GM19452 (cell line): Measurements from ENCODE around the gene DCST2.

Experiments
- ATAC-seq: cut with Tn5 transposase; IDR thresholded peaks from one replicate; pipeline ENCODE4 v1.9.1; 2021; ENCODE audit not compliant: unreplicated experiment

DCST2 gene

DNA sequence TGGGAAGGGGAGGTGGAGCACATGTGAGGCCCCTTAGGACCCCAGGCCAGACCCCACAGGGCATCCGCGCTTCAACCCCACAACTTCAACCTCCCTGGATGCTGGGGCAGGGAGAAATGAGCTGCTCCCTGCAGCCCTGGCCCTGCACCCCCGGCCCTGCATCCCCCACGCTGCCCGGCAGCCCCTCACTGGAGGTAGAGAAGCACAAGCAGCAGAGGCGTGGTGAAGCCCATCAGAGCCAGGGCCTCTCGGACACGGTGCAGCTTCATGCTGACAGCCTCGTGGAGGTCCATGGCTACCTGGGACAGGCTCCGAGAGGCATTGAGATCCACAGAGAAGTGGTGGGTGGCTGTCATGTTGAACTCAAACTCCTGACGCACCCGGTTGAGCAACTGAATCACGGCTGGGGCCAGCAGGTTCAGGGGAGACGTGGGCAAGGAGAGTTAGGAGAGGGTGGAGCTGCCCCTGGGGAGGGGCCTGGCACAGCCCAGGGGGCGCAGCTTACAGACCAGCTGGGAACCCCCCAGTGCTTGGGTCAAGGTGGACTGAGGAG, 3.3 kb downstream of the DCST2 start:
- ATAC-seq: no peak

DNA sequence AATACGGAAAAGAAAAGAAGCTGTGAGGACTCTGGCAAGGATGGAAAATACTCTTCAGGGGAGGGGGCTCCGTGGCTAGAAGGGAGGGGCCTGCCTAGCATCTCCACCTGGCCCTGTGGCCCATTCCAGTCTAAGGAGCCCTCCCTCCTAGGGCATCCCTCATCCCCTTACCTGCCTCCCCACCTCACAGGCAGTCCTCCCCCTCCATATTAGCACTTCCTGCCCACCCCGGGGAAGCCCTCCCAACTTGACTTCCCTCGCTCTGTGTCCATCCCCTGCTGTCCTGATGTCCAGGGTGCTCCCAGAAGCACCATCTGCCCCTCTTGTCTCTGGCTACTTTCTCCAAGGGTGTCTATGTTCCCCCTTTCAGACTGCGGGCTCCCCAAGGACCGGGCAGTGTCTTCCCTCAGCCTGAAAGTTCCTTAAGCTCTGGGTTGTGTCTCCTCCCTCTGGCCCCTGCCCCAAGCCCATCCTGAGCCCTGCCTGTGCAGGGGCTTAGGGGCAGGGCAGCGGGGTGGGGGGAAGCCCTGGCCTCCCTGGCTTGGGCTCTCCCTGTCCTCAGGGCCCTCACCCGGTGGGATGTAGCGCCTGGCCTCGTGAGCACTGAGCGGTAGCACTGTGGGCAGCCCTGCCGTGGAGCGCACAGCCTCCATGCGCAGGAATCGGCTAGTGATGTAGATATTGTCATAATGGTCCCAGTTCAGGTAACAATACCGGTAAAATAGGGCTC, 3.9 kb downstream of the DCST2 start:
- ATAC-seq: no peak

DNA sequence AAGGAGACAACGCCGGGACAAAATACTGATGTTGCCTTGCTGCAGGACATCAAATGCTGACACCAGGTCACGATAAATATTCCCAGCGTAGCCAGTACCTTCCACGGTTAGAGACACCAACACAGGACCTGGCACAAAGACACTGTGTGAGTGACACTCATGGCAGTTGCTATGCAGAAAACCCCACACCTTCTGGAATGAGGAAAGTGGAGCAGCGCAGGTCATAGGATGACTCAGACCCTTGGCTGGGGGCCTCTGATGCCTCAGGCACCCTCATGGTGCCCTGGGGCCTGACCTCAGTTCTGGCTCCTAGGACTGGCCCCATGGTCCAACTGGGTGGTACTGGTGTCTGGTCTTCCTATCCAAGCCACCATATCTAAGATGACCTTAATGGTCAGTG, 7.0 kb downstream of the DCST2 start:
- no peak for ATAC-seq

DNA sequence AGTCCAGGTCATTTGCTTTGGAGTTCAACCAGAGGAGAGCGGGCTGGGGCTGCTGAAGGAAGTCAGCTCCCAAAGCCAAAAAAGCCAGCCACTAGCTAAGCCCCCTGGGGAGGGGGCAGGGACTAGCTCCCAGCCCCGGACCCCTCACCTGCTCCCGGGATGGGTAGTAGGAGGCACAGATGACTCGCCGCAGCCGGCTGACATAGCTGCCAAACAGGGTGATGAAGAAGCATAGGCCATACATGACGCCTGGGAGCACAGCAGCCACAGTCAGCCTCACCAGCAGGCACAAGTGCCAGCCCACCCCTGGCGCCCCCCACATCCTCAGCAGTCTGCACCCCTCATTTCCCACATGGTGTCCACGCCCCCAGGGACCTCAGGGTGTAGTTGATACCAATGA, 7.4 kb downstream of the DCST2 start:
- ATAC-seq: no peak

DNA sequence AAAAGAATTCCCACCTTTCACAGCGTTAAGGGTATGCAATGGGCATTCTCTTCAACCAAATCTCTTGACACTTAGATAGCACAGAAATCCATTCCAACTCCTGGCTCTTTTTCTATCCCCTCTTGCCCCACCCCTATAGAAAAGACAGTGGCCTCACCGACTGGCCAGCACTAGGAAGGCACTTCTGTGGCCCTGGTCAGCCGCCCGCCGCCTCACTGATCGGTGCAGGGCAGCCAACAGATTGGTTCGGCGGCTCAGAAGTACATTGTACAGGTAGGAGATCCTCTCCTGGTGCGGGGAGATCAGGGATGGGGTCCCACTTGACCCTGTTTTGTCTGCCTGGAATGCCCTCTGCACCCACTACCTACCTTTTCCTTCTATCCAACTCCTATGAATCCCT, 9.3 kb downstream of the DCST2 start:
- ATAC-seq: no peak

DNA sequence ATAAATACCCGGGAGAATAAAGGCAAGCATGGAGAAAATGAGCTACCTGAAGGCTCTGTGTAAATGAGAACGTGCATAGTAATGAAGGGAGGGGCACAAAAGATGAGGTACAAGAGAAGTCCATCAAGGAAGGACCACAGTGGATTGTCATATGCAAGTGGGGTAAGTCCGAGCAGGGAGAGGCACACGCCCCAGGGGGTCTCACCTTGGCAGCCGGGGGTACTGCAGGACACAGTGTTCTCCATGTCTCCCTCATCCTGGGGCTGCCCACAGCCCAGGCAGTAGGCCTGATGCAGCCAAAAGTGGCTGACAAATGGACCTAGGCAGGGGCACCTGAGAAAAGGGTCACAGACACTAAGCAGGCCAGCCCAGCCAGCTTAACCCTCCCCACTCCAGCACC, 10.0 kb downstream of the DCST2 start:
- ATAC-seq: no peak

DNA sequence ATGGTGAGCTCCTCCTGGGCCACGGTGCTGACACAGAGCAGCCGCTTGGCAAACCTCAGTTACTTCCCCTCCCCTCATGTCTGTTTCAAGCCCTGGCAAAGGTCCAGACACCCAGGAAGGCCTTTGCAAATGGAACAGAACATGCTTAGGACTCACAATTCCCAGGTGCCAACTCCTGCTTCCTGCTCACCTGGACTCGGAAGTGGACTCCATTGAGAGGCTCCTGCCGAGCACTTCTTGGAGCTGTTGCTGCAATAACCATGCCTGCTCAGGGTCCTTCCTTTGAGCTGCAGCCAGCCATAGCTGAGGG, 10.7 kb downstream of the DCST2 start:
- ATAC-seq: no peak

DNA sequence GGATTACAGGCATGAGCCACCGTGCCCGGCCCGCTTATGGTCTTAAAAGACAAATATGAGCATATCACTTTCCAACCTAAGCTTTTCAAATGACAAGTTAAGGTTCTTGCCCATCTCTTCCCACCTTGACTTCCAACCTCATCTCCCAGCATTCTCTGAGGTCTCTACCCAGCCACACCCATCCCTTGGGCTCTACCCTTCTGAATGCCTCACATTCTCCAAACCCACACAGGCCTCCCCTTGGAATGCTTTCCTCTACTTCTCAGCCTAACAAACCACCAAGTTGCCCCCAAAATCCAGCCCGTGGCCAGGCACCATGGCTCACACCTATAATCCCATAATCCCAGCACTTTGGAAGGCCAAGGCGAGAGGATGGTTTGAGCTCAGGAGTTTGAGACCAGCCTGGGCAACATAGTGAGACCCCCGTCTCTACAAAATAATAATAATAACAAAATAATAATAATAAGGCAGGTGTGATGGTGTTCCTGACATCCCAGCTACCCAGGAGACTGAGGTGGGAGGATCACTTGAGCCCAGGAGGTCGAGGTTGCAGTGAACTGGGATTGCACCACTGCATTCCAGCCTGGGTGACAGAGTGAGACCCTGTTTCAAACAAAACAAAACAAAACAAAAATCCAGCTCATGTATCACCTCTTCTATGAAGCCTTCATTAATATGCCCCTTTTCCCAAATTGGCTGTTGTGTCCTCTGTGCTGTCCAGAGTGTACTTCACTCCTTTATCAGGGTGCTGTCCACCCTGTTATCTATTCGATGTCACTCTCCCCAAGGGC, 11.2 kb downstream of the DCST2 start:
- ATAC-seq: no peak

DNA sequence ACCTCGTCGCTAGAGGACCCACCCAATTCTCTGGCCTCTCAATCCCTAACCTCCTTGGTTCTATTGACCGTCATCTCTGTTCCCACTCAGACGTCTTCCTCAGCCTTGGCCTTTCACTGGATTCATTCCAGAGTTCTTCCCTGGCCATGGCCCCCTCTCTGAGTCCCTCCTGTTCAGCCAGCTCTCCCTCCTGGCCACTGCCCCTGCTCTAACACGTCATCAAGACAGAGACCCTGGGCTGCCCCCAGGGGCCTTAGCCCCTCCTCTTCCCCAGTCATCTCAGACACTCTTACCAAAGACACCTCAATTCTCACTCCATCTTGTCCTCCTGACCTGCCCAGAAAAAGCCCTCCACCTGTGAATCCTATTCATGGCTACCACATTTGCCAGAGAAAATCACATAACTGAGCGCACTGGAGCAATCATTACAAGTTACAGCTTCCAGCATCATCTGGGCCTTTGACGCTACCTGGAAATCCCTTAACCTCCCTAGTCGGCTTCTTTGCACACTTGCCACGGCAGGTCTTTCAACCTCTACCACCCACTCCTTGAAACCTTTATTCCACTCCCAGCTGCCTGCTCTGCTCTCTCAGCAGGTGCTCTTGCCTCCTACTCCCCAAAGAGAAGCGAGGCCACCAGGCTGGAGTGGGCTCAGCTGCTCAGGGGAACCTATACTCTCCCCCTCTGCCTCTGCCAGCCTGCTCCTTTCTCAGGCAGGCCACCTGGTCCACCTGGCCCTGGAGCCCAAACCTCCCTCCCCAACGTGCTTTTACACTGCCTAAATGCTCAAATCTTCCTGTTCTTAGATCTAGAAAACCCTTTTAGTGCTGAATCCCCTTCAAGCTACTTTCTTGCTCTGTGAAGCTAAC, 14.0 kb downstream of the DCST2 start:
- no peak for ATAC-seq

DNA sequence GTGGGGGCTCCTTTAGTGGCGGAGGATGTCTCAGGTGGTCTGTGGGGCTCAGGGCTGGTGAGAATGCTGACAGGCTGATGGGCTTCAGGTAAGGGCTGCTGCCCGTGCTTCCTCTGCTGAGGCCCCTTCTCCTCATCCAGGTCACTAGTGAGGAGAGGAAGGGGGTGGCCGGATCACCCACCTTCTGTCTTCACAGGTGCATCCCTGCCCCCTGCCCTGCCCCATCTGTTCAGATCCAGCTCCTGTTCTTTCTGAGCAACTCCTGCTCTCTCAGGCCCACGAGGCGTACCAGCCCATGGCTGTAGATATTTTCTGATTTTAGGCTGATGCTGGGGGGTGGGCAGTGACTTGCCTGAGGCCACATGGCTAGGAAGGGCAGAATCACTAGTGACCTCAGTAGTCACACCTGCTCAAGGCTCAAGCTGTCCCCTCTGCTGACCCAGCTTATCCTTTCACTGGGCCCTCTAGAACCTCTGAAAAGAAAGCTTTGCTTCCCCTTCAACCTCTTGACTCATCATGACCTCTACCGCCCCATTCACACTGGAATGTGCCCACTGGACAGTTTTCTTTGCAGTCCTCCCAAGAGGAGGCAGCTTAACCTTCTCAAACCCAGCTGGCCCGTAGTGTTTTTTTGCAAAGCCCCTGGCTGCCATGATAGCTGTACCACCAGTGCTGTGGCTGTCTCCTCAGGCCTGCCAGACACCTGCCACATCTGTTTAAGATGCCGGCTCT, 14.8 kb downstream of the DCST2 start:
- ATAC-seq: no peak

DNA sequence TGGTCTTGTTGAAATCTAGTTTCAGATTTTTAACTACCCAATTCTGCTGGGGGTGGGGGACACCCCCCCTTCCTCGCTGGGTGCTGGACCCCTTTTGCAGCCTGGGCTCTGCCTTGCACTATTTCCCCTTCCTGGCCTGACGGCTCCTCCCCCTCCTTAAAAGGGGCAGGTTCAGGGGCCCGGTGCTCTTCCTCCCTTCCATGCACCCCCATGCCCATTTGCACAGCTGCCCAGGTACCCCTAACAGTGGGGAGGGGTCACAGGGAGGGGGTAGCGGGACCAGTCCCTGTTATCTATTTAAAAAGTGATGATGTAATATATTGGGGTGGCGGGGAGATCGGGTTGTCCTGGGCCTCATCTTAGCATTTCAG, 15.7 kb downstream of the DCST2 start:
- no peak for ATAC-seq

DNA sequence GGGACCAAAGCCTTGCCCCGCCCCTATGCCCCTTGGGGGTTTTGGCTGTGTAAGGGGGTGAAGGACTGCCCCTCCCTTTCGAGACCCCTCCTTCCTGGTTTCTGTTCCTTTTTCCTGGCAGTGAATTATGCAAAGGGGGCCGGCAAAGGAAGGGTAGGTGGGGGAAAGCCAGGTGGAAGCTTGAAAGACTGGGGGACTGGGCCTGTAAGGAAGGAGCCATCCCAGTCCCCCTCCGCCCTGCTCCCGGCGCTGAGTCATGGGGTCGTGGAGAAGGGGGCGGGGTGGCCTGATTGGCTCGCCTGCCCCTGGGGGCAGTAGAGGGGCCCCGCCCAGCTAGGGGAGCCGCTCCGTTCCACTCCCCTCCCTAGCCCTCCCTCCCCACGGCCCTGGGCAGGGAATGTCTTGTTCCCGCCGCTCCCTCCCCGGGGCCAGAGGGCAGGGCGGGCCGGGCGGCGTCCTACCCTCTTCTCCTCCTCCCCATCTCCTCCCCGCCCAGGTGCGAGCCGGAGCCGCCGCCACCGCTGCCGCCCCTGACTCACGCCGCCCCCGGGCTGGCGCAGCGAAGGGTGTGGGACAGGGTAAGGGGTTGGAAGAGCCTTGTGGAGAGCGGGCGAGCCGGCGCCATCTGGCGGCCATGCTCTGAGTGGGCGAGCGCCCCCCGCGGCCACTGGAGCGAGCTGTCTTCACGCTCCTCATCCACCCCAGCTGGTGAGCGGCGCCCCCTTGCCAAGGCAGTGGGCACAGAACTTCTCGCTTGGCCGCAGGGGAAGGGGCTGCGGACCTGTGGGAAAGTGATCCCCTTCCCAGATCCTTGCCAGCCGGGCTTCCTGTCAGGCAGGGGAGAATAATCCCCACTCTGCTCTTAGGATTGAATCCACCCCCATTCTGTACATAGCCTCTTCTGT, 16.3 kb downstream of the DCST2 start:
- peak; percentile 80 for ATAC-seq

DNA sequence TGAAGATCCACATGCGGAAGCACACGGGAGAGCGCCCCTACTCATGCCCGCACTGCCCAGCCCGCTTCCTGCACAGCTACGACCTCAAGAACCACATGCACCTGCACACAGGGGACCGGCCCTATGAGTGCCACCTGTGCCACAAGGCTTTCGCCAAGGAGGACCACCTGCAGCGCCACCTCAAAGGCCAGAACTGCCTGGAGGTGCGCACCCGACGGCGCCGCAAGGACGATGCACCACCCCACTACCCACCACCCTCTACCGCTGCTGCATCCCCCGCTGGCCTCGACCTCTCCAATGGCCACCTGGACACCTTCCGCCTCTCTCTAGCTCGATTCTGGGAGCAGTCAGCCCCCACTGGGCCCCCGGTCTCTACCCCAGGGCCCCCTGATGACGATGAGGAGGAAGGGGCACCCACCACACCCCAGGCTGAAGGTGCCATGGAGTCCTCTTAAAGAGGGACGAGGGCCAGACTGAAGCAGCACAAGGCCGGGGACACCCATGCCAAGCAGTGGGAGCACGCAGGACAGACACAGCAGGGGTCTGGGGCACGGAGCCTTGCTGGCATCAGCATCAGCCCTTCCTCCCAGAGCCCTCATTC, 17.2 kb downstream of the DCST2 start:
- no peak for ATAC-seq

DNA sequence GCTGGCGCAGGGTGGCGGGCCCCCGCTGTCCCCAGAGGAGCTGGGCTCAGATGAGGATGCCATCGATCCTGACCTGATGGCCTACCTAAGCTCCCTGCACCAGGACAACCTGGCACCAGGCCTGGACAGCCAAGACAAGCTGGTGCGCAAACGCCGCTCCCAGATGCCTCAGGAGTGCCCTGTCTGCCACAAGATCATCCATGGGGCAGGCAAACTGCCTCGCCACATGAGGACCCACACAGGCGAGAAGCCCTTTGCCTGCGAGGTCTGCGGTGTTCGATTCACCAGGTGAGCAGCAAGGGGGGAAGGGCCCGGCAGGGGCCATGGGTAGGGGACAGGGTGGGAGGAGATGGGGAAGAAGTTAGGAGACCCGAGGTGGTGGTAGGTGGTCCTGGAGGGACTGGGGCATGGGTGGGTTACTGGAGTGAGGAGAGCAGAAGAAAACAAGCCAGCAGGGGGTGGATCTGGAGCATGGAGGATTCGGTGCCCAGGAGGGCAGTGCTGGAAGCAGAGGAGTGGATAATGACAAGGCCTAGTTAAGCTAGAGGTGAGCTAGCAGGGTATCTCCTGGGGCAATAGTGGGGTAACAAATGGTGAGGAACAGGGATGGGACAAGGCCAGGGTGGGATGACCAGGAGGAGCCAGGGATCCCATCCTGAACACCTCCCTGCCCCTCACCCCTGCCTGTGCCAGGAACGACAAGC, 17.9 kb downstream of the DCST2 start:
- no peak for ATAC-seq

DNA sequence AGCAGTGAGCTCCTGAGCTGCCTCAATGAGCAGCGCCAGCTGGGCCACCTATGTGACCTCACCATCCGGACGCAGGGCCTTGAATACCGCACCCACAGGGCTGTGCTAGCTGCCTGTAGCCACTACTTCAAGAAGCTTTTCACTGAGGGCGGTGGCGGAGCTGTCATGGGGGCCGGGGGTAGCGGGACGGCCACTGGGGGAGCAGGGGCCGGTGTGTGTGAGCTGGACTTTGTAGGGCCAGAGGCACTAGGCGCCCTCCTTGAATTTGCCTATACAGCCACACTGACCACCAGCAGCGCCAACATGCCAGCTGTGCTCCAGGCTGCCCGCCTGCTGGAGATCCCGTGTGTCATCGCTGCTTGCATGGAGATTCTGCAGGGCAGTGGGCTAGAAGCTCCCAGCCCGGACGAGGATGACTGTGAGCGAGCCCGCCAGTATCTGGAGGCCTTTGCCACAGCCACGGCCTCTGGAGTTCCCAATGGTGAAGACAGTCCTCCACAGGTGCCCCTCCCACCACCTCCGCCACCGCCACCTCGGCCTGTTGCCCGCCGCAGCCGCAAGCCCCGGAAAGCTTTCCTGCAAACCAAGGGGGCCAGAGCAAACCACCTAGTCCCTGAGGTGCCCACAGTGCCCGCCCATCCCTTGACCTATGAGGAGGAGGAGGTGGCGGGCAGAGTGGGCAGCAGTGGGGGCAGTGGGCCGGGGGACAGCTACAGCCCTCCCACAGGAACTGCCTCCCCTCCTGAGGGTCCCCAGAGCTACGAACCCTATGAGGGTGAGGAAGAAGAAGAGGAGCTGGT, 18.7 kb downstream of the DCST2 start:
- ATAC-seq: no peak

DNA sequence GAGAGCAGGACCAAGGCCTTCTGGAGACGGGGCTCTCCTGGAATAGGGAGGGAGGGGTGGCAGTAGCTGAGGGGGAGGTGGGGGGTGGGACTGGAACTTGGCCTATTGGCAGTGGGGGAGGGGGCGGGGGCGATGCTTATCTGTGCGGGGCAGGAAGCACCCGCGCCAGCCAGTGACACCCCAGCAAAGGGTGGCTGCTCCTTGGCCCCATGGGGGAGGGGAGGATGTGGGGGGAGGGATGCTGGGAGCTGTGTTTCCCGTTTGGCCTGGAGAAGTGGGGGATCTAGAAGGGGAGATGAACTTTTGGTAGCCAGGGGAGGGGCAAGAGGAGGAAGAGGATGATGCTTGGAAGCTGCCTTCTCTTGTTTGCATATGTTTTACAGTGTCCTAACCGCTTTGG, 19.9 kb downstream of the DCST2 start:
- ATAC-seq: no peak

DNA sequence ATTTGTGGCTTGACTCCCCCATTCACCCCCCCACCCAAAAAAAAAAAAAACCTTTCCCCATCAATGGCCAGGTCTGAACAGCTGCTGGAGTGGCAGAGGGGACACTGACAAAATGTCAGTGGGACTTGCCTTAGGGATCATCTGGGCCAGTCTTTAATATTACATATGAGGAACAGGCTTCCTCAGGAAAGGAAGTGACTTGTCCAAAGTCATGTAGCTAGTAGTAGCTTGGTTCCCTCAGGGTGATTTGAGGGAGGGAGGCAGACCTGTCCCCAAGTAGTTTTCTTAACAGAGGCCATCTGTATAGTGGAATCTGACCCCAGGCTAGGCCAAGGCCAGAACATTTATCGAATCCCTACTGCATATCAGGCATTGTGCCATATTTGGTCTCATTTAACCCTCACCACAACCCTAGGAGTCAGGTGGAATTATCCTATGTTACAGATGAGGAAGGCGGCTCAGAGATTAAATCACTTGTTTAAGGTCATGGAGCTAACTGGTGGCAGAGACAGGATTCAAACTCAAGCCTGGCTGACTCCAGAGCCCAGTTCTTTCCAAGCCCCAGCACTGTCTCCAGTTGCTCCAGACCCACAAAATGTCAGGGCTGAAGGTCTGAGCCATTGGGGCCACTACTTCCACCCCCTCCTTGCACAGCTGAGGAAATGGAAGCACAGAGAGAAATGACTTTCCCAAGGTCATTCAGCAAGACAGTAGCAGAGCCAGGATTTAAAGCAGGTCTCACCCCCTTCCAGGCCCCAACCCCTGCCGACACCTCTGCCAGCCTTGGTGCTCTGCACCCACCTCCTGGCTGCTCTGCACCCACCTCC, 20.6 kb downstream of the DCST2 start:
- ATAC-seq: no peak
